Sigmoid colon (tissue), 7 donors: ENCODE data around the gene CEP170B. TPM values are rescaled to one million over a fixed set of nuclear protein-coding genes. Genes with fewer than 3 reads are reported as not detected.

Experiments
- DNase-seq: peaks from one replicate; pipeline ENCODE4 v3.0.0-alpha.2; 2019
- H3K27ac ChIP-seq, 4 donors: fragments of 200-600 bp; sonication (generic); one replicate each; pipeline ENCODE4 v1.5.1; 2016 to 2019; ENCODE audit warnings: mild to moderate bottlenecking in 1 of 4
- H3K27me3 ChIP-seq, 3 donors: fragments of 200-600 bp; sonication (generic); one replicate each; pipeline ENCODE4 v1.5.1; 2019; ENCODE audit warnings: mild to moderate bottlenecking in 1 of 3
- H3K36me3 ChIP-seq, 4 donors: fragments of 200-600 bp; sonication (generic); one replicate each; pipeline ENCODE4 v1.5.1; 2016 to 2019
- H3K4me1 ChIP-seq, 4 donors: fragments of 200-600 bp; sonication (generic); one replicate each; pipeline ENCODE4 v1.5.1; 2017 to 2019
- H3K4me3 ChIP-seq, 4 donors: fragments of 200-600 bp; sonication (generic); one replicate each; pipeline ENCODE4 v1.5.1; 2017 to 2019; ENCODE audit warnings: mild to moderate bottlenecking in 2 of 4, moderate library complexity in 1 of 4
- H3K9me3 ChIP-seq, 4 donors: fragments of 200-600 bp in 3 of 4; sonication (generic) in 3 of 4; one replicate each; pipeline versions ENCODE4 v1.5.1 to v1.6.1; 2013 to 2019
- CTCF ChIP-seq, 4 experiments: fragments of 450-650 bp in 3 of 4; fragments of 200-600 bp in 1 of 4; IDR thresholded peaks; one replicate each; pipeline ENCODE4 v1.5.1; 2016 to 2019; ENCODE audit warnings: antibody characterized with exemption in 4 of 4, mild to moderate bottlenecking in 3 of 4, moderate library complexity in 2 of 4
- EP300 ChIP-seq, 4 donors: sonication (generic); formaldehyde crosslinking; IDR thresholded peaks; one replicate each; pipeline ENCODE4 v1.6.1; 2017; ENCODE audit warnings: antibody characterized with exemption in 4 of 4
- POLR2A ChIP-seq, 2 donors: fragments of 450-650 bp; IDR thresholded peaks; one replicate each; pipeline ENCODE4 v1.6.1; 2016; ENCODE audit warnings: antibody characterized with exemption in 2 of 2, mild to moderate bottlenecking in 2 of 2, moderate library complexity in 2 of 2
- POLR2AphosphoS5 ChIP-seq, 4 donors: sonication (generic); formaldehyde crosslinking; IDR thresholded peaks; one replicate each; pipeline ENCODE4 v1.6.1; 2017; ENCODE audit warnings: antibody characterized with exemption in 4 of 4
- WGBS, 2 donors: extraction: QIAGEN DNeasy Blood & Tissue Kit; methylation state at CpG; one replicate each; pipeline ENCODE4 v1.1.7; 2013; 5-methylcytosine and 5-hydroxymethylcytosine counted together
- intact Hi-C: fragments of 100-400 bp; cut with DNase I; formaldehyde crosslinking; loops from one replicate; pipeline ENCODE4 v1.15.1; 2023
- polyA plus RNA-seq, 3 donors: library from polyadenylated mRNA; stranded (reverse); fragments of 200-250 nt; gene quantifications; one replicate each; pipeline ENCODE4 v1.2.3, GENCODE V29; 2013
- total RNA-seq, 4 donors: library from RNA; depleted of rRNA; stranded (reverse); fragments of >200 nt; gene quantifications; one replicate each; pipeline ENCODE4 v1.1.0, GENCODE V29; 2016
- donor health status: healthy with polysubstance abuse.
- donor health status: Bipolar disorder and iron deficiency.
- donor health status: healthy.

CEP170B gene
- total and polyA plus RNA-seq, 7 donors = 5.4 to 60.0 (median 14.9) TPM

DNA sequence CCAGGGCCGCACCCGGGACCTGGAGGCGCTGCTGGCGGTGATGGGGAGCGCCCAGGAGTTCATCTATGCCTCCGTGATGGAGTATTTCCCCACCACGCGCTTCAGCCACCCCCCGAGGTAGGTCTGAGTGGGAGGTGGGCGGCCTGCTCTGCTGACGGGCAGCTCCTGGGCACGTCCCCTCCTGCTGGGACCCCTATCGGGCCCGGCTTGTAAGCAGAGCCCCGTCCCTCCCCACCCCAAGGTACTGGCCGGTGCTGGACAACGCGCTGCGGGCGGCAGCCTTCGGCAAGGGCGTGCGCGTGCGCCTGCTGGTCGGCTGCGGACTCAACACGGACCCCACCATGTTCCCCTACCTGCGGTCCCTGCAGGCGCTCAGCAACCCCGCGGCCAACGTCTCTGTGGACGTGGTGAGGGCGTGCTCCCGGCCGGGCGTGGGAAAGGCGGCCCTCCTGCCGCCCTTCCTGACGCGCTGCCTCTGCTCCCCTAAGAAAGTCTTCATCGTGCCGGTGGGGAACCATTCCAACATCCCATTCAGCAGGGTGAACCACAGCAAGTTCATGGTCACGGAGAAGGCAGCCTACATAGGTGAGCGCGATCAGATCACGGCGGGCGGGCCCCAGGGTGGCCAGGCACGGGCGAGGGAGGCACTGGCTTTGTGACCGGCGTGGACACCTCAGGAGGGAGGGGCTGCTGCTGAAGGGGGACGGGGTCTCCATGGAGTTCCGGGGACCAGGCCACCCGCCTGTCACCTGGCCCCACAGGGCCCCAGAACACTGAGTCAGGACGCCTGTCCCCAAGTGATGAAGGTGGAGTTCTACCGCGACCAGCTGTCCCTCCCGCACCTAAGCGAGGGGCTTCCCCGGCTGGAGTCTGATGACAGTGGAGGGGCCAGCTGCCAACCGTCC, 67.0 kb downstream of the CEP170B start:
- no peaks in the 10 kb centered on the region for H3K9me3 ChIP-seq
- peak overlapping the region; percentile 50 to 72 (median 61) for H3K4me3 ChIP-seq
- 21 to 66% methylated on average over 64 of the region's 64 CpGs for whole genome bisulfite sequencing, 2 donors
- no peaks in the 10 kb centered on the region for H3K36me3 ChIP-seq
- H3K4me1 ChIP-seq = peaks cover 0 to 23% (median 20%) of the 10 kb centered on the region in 4 donors
- peak; percentile 73 for DNase-seq
- intact Hi-C loops = loop anchor here (2.0 to 5.0 kb wide), 2 partner anchors 35 to 91 kb away; no protein-coding TSS in a partner anchor
- no peak for TF ChIP-seq CTCF (IDR thresholded peaks at IDR 0.05)
- TF ChIP-seq POLR2A (IDR thresholded peaks at IDR 0.05) = no peak
- no peak for TF ChIP-seq POLR2AphosphoS5 (IDR thresholded peaks at IDR 0.05)
- TF ChIP-seq EP300 (IDR thresholded peaks at IDR 0.05) = no peak
- no peaks in the 10 kb centered on the region for H3K27me3 ChIP-seq
- H3K27ac ChIP-seq = peak overlapping the region; percentile 65 to 83 (median 76)

GRCh38 chr14:104932676-104933631, 67.9 kb downstream of the CEP170B start:
- Histone ChIP-seq H3K9me3 (no peaks in the 10 kb centered on the region), H3K27ac (peak overlapping the region; percentile 65 to 83 (median 76)), H3K27me3 (no peaks in the 10 kb centered on the region), H3K4me3 (peak overlapping the region; percentile 50 to 72 (median 61)), H3K36me3 (no peaks in the 10 kb centered on the region), H3K4me1 (peaks cover 0 to 23% (median 20%) of the 10 kb centered on the region in 4 donors)
- TF ChIP-seq EP300 (IDR thresholded peaks at IDR 0.05) = no peak
- TF ChIP-seq CTCF (IDR thresholded peaks at IDR 0.05) = peak; percentile 43 to 83 (median 60)
- TF ChIP-seq POLR2AphosphoS5 (IDR thresholded peaks at IDR 0.05) = peak in 3 of 4 donors; percentile 21 to 60 (median 48)
- 7 to 20% methylated on average over 100 of the region's 100 CpGs for WGBS, 2 donors
- peak; percentile 95 for DNase-seq
- intact Hi-C loops = loop anchor here (1.0 to 5.0 kb wide), 4 partner anchors 34 to 112 kb away; no protein-coding TSS in a partner anchor

DNA sequence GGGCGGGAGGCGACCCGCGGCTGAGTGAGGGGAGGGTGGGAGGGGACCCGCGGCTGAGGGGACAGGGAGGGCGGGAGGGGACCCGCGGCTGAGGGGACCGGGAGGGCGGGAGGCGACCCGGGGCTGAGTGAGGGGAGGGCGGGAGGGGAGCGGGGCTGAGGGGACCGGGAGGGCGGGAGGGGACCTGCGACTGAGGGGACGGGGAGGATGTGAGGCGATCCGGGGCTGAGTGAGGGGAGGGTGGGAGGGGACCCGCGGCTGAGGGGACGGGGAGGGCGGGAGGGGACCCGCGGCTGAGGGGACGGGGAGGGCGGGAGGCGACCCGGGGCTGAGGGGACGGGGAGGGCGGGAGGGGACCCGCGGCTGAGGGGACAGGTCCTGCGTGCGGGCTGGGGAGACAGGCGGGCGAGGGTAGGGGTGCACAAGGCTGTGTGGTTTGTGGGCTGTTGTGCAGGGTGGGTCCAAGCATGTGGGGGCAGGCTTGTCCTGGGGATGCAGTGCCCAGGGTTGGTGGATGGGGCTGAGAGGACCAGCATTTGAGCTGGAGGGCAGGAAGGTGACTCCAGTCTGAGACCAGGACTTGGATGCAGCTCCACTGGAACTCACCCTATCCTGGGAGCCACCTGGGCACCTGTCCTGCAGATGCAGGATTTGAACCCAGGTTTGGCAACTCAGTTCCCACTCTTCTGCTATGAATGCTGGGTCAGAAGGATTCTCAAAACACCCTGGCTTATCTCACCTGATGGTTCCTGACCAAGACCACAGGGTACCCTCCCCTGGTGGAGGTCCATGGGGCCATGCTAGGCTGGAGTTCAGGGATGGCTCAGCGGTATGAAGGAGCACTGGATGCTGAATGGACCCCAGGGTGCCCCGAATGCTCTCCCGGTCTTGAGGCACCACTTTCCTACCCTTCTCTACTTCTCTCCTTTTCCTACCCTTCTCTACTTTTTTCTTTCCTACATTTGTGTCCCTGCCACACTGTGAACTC, 69.0 kb downstream of the CEP170B start:
- WGBS, 2 donors = 9 to 18% methylated on average over 42 of the region's 42 CpGs
- Histone ChIP-seq H3K27me3 (no peaks in the 10 kb centered on the region), H3K36me3 (peaks cover 0 to 6% (median 3%) of the 10 kb centered on the region in 4 donors), H3K4me1 (peaks cover 0 to 23% (median 20%) of the 10 kb centered on the region in 4 donors), H3K4me3 (peak overlapping the region; percentile 50 to 72 (median 61)), H3K9me3 (no peaks in the 10 kb centered on the region), H3K27ac (peak overlapping the region; percentile 65 to 83 (median 76))
- peak; percentile 67 for DNase-seq
- TF ChIP-seq POLR2AphosphoS5 (IDR thresholded peaks at IDR 0.05) = no peak
- TF ChIP-seq POLR2A (IDR thresholded peaks at IDR 0.05) = no peak
- TF ChIP-seq CTCF (IDR thresholded peaks at IDR 0.05) = no peak
- no peak for TF ChIP-seq EP300 (IDR thresholded peaks at IDR 0.05)
- intact Hi-C loops = loop anchor here (1.0 to 5.0 kb wide), 4 partner anchors 33 to 111 kb away; no protein-coding TSS in a partner anchor
